IPS-NIHi11 (cell line): ENCODE results near the gene RNF41.
A peak's percentile ranks its signal among the peaks of the same experiment; 100 is the strongest.
"Not testable (repeated sequence)": the region's sequence is repeated elsewhere in the genome, so short reads cannot be mapped to it uniquely, and the experiment has no call there.

Source experiments
- DNase-seq: peaks from one replicate; pipeline ENCODE4 v3.0.0; 2012; ENCODE audit warnings: mixed read lengths, low spot score

RNF41 gene

DNA sequence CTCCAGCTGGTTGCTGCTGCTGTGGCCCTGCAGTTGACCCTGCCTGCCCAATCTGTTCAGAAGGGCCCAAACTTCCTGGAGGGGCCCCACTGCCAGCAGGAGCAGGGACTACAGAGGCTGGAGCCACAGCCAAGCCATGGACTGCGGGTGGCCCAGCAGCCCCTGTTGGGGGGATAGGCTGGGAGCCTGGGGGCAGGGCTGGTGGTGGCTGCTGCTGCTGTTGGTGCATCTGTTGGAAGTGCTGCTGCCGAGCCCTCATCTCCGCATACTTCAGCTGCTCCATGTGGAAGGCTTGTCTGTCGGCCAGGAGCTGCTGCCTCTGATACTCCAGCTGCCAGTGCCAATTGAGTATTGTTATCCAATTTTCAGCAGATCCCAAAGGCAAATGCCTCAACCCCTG, 56.4 kb downstream of the RNF41 start:
- no peak for DNase-seq

DNA sequence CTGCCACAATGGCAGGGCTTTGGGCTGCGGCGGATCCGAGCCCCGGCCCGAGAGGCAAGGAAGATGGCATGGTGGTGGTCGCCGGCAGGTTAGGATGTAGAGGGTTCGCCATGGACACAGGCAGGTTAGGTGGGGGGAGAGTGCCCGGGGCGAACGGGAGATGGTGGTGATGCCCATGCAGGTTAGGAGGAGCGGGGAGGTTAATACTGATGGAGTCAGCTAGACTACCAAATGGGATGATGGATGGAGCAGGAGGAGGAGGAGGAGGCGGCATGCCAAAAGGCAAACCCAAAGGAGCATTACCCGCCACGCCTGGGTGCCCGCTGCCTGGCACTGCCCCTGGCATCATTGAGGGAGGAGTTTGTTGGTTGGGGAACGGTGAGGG, 57.4 kb downstream of the RNF41 start:
- no peak for DNase-seq

DNA sequence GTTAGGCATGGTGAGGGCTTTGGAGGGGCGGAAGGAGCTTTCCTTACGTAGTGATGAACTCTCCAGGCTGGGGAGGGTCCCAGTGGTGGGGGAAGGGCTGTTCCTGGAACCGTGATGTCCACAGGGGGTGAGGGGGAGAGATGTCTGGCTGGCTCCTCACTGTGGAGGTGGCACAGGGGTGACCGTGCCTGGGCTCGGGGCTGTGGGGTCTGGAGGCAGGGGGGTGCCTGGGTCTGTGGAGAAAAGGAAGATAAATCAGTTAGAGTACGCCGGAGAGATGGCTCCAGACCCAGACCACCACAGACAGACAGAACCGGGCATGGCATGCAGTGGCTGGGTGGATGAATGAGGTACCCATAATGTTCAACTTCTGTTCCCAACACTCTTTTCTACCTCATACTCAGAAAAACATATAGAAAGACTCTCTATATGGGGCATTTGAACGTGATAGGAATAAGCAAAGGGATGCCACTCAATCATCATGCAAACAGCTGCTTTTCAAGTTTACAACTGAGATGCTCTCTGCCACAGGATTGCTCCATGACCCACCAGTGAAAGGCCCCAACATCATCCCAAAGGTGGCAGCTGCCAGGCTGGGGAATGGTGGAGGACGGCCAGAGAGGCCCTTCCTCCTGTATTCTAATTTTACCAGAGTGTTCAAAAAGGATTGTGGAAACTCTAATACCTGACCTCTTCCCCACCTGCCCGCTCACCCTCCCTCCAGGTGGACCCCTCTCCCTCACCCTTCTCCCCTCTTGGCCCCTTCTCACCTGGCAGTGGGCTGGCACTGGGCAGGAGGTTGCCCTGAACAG, 58.0 kb downstream of the RNF41 start:
- DNase-seq: peak; percentile 24

DNA sequence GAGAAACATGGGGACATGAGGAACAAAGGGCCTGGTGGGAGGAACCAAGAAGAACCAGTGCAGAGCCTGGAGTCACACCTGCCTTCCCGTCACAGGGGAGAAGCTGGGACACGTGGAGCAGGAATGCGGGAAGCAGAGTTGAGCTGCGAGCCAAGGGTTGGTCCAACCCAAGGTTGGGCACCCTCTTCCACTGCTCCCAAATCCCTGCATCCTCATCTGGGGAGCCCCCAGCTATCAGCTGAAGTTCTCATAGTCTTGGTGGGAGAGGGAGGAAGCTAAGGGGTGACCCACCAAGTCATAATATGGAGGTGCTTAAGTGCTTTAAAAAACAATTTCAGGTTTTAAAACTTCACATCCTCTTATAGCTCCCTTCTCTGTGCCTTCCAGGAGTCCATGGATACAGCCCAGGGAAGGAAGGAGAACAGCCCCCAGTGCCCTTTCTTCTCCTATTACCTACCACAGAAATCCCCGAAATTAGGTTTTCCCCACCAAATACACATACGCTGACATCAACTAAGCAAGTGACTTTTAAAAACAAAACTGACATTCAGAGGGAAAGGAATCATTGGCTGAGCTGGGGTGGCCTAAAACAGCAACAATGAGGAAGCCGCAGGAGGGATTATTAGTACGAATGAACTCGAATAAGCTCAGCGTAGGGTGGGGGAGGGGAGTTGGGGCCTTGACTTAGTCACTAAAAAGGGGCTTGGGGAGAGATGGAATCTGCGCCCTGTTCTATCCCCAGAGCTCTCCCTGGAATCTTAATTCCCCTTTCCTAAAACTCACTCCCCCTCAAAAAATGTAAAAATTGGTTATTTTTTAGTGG, 59.0 kb downstream of the RNF41 start:
- DNase-seq: no peak

DNA sequence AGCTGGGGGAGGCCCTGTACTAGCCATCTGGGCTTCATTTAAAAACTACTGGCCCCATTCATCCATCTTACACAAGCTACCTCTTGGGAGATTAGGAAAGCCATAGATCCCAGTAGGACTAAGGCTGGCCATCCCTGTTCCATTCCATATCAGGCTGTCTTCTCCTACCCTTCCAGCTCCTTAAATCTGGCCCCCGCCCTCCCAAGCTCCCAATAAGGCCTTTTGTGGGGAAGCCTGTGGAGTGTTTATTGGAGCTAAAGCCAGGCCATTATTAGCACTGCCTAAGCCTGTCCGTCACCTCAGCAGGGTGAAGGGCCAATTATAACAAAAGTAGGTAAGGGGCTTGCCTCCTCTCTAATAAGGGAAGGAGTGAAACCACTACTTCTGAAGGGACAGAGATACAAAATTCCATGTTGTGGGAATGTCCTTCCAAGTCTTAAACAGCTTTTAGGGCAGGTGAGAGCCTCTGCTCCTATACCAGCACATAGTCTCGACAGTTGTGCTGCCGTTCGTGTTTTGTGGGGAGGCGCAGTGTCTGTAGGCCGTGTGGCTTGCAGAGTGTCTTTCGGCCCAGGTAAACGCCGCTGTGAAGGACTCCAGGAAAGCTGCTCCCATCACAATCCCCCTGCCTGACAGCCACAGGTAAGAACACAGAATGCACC, 59.9 kb downstream of the RNF41 start:
- DNase-seq: no peak

DNA sequence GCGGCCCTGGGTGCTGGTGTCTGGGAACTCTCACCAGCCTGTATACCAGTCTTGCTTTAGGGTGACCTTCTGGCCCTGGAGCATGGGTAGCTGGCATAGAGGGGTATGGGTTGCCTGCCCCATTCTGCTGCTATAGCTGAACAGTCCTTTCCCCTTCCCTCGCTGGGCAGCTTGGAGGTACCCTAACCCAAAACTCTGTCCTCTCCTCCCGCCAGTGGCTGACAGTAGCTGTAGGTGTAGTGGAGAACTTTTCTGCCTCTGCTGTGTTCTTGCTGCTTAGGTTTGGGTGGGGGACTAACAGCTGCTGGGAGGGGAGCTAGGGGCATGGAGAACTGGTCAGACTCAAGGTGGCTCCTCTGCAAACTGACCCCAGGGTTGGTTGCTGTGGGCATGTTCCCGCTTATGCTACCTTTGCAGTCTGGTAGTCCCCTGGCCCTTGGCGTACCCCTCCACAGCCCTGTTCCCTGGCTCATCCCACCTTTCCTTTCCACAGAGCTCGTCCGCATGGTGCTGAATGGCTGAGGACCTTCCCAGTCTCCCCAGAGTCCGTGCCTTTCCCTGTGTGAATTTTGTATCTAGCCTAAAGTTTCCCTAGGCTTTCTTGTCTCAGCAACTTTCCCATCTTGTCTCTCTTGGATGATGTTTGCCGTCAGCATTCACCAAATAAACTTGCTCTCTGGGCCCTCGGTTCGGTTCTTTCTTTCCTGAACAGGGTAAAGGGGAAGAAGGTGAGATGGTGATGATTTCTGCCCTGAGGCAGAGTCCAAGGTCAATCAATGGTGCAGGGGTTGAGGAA, 60.6 kb downstream of the RNF41 start:
- no peak for DNase-seq

DNA sequence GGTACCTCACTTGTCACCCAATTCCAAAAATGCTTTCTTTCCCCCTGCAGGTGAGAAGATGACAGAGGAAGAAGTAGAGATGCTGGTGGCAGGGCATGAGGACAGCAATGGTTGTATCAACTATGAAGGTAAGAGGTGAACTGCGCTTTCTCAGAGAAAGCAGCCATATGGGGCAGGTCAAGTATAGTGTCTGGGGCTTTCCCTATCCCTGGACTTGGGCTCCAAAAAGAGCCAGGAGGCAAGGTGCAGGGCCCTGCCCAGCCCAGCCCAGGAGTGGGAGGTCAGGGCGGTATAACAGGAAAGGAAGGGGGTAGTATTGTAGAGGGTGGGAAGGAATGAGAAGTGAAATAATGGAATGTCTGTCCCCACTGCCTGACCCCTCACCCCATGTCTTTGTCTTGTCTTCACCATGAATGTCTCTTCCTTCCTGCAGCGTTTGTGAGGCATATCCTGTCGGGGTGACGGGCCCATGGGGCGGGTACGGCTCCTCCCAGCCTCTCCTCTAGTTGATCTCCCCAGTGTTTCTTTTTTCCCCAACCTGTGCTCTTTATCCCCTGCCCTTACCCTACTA, 61.4 kb downstream of the RNF41 start:
- DNase-seq: no peak

DNA sequence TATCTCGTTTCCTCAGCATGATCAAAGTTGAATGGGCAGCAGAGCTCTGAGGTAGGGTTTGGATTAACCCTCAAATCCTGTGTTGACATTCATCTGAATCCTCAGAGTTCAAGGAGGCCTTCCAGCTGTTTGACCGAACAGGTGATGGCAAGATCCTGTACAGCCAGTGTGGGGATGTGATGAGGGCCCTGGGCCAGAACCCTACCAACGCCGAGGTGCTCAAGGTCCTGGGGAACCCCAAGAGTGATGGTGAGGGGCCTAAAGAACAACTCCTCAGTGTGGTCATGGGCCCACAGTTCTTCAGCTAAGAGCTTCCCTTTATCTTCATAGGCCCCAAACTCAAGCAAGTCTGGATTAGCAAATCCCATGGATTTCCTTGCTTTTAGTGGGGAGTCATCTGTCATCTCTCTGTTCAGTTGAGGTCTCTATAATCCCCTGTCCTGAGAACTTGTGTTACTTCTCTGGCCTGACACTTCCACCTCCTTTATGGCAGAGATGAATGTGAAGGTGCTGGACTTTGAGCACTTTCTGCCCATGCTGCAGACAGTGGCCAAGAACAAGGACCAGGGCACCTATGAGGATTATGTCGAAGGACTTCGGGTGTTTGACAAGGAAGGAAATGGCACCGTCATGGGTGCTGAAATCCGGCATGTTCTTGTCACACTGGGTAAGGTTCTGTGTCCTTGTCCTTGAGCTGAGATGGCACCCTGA, 62.1 kb downstream of the RNF41 start:
- no peak for DNase-seq

DNA sequence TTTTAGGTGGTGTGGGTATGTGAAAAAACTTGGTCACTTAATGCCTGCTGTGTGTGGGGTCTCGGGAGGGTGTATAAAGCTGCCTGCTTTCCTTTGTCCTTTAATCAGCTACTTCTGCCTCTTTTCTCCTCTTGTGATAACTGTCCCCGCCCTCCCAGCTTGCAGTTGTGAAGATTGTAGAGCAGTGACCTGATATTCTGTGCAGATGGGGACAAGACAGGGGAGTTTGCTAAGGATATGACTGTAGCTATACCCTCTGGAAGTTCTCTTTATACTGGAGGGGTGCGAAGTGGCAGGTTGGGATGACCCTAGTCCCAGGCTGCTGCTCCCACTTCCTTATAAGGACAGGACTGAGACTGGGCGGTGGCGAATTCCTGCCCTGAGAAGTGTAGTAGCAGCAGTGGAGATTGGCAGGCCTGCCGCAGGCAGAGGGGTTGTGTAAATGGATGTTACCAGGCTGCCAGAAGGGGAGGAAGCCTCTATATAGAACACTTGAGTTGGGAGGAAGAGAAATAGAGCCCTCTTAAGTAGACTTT, 62.7 kb downstream of the RNF41 start:
- peak; percentile 64 for DNase-seq

DNA sequence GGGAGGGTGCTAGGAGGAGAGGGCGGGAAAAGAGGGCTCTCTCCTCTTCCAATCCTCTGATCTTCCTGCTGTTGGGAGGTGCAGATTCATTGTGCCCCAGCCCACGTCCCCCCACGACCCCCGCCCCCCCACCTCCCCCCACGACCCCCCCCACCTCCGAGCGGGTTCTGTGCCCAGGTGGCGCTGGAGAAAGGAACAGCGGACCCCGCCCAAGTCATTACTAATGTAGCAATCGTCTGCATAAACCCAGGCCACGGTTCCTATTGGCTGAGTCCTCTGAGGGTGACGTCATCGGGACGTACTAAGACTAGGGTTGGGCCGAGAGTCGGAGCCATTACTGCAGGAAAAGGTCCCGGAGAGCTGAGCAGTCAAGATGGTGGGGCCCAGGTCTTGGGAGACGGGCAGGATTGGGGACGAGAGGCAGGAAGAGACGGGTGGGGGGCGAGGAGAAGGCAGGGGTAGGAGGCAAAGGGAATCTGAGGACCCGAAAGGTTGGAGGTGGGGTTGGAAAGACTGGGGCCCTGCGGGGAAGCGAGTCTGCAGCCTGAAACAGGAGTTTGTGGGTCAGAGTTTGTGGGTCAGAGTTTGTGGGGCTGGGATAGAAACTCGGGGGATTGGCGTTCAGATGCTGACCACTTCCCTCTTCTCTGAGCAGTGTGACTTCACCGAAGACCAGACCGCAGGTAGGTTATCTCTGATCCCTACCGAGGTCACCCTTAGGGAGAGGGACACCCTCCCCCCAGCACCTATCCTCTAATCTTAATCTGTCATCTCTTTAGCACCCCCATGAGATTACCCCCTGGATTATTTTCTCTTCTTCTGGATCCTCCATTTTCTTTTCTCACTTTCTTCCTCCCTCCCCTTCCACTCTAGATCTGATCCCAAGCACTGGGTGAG, 63.4 kb downstream of the RNF41 start, which contains the start of gene MYL6:
Gene MYL6 (plus strand): TSS at position 331 of the 897 bp plus-strand sequence. CDS start 43 bp downstream, at position 374.
- DNase-seq: peak; percentile 90

DNA sequence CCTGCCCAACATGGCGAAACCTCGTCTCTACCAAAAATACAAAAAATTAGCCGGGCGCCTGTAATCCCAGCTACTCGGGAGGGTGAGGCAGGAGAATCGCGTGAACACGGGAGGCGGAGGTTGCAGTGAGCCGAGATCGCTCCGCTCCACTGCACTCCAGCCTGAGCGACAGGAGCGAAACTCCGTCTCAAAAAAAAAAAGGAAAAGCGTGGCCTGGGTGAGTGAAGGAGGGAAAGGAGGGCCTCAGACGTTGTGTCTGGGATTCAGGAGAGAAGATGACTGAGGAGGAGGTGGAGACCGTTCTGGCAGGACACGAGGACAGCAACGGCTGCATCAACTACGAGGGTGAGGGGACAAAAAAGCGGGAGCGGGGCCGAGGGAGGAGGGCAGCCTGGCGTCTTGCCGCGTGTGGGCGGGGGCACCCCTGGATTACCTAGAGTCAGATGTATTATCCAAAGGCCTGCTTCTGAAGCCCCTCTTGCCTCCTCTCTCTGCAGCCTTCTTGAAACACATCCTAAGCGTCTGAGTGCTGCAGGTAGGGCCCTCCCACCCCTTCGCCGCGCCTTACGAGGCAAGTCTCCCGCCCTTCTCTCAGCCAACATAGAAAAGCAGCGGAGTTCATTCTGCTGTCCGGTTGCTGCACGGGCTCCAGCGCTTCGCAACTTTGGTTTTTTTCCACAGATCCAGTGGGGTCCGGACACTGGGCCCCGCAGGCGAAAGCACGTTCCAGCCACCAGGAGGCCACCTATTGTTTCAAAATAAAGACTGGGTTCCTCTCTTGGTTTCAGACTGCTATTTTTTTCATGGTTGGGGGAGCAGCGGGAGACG, 64.3 kb downstream of the RNF41 start:
- DNase-seq: peak; percentile 75

DNA sequence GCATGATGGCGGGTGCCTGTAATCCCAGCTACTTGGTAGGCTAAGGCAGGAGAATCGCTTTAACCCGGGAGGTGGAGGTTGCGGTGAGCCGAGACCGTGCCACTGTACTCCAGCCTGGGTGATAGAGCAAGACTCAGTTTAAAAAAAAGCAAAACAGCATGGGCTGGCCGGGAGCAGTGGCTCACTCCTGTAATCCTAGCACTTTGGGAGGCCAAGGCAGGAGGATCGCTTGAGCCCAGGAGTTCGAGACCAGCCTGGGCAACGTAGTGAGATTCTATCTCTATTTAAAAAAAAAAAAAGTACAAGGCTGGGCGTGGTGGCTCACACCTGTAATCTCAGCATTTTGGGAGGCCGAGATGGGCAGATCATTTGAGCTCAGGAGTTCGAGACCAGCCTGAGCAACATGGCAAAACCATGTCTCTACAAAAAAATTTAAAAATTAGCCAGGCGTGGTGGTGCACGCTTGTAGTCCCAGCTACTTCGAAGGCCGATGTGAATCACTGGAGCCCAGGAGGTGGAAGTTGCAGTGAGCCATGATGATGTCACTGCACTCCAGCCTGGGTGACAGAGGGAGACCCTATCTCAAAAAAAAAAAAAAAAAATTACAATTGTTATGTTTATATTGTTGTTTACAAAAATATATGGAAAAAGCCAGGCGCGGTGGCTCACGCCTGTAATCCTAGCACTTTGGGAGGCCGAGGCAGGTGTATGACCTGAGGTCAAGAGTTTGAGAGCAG, 65.1 kb downstream of the RNF41 start:
- not testable (repeated sequence) for DNase-seq

DNA sequence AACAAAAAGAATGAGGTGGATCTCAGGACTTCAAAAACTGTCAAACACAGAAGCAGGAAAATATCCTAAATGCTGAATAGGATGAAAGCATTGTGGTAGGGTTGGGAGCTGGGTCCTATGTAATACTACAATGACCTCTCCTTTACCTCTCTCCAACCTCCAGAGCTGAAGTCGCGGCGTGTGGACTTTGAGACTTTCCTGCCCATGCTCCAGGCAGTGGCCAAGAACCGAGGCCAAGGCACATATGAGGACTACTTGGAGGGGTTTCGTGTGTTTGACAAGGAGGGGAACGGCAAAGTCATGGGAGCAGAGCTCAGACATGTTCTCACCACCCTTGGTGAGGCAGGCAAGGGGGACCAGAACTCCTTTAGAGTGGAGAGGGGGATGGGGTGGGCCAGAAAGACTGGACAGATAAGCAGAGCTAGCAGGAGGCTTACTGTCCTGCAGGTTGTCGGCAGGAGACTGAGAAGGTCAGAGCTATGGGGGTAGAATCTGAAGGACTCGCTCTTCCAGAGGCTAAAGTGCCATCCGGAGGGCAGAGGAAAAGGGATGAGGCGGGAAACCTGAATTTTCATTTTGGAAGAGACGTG, 66.4 kb downstream of the RNF41 start:
- DNase-seq: no peak

DNA sequence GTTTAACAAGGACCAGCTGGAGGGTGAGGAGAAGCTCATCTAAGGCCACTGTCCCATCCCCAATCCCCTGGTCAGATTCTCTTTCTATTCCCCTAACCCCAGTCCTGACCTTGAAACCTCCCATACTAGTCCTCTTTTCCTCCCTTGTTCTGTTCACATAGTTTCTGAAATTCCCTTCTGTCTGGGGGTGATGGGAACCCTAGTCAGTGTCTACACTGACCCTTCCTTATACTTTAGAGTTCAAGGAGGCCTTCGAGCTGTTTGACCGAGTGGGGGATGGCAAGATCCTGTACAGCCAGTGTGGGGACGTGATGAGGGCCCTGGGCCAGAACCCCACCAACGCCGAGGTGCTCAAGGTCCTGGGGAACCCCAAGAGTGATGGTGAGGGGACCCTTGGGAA, 66.9 kb downstream of the RNF41 start:
- DNase-seq: no peak

DNA sequence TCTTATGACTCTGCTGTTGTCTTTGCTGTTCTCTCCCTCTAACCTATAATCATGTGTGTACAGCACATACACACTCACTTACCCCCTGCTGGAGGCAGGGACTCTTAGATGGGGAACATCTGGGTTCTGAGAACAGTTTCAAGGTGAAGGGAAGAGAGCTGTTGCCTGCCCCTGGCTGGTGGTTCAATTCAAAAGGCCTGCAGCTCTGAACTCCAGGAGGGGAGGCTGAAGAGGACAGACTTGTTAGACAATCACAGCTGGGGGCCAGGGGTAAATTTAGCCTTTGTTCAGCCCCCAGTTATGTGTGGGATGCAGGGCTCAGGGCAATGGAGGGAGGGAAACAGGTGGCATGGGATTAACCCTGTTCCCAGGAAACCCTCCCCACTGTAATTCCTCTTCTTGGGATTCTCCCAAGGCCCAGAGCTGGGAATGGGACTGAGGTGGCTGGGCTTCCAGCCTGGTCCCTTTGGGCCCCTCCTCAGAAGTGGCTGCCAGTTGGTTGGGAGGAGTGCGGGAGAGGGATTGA, 67.4 kb downstream of the RNF41 start:
- DNase-seq: no peak

DNA sequence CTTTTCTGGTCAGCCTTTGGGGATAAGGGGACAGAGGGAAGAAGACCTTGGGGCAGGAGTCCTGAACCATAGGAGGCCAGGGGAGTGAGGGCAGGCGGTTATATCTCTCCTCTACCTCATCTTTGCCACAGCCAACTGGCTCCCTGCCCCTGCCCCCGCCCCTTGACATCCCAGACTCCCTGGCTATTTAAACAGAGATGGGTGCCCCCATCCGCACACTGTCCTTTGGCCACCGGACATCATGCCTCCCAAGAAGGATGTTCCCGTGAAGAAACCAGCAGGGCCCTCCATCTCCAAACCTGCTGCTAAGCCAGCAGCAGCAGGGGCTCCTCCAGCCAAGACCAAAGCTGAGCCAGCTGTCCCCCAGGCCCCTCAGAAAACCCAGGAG, 68.0 kb downstream of the RNF41 start:
- no peak for DNase-seq
